ENCODE data around the gene ZFAND6.
"Not testable (repeated sequence)": the region's sequence is repeated elsewhere in the genome, so short reads cannot be mapped to it uniquely, and the experiment has no call there.

DNA sequence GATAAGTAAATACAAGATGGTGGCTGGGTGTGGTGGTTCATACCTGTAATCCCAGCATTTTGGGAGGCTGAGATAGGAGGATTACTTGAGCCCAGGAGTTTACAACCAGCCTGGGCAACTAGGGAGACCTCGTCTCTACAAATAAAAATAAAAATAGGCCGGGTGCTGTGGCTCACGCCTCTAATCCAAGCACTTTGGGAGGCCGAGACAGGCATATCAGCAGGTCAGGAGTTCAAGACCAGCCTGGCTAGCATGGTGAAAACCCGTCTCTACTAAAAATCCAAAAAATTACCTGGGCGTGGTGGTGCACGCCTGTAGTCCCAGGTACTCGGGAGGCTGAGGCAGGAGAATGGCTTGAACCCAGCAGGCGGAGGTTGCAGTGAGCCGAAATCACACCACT is 14.3 kb upstream of the ZFAND6 start:
- TF ChIP-seq TARDBP (IDR thresholded peaks at IDR 0.05); SP1 (IDR thresholded peaks at IDR 0.05); ELF4 (IDR thresholded peaks at IDR 0.05); ARNT (IDR thresholded peaks at IDR 0.05); L3MBTL2 (conservative IDR thresholded peaks at IDR 0.05): not testable (repeated sequence)

All from HEK293T (cell line).